Suprapubic skin (tissue), 4 donors: ENCODE data around the gene MUC21.

Experiments
- EP300 ChIP-seq: sonication (generic); formaldehyde crosslinking; IDR thresholded peaks from one replicate; pipeline ENCODE4 v1.6.1; 2017; ENCODE audit warnings: antibody characterized with exemption
- POLR2A ChIP-seq, 2 donors: fragments of 450-650 bp; IDR thresholded peaks; one replicate each; pipeline ENCODE4 v1.6.1; 2017; ENCODE audit warnings: antibody characterized with exemption in 2 of 2, mild to moderate bottlenecking in 2 of 2, moderate library complexity in 2 of 2
- POLR2AphosphoS5 ChIP-seq, 3 donors: sonication (generic); formaldehyde crosslinking; IDR thresholded peaks; one replicate each; pipeline ENCODE4 v1.6.1; 2017; ENCODE audit warnings: antibody characterized with exemption in 3 of 3
- TF ChIP-seq, protein P1 (sequence below), 2 donors: fragments of 200-600 bp in 1 of 2; fragments of 450-650 bp in 1 of 2; sonication (generic) in 1 of 2; IDR thresholded peaks; one replicate each; pipeline ENCODE4 v1.5.1; 2016 to 2019; ENCODE audit warnings: antibody characterized with exemption in 2 of 2, mild to moderate bottlenecking in 1 of 2, moderate library complexity in 1 of 2

DNA sequence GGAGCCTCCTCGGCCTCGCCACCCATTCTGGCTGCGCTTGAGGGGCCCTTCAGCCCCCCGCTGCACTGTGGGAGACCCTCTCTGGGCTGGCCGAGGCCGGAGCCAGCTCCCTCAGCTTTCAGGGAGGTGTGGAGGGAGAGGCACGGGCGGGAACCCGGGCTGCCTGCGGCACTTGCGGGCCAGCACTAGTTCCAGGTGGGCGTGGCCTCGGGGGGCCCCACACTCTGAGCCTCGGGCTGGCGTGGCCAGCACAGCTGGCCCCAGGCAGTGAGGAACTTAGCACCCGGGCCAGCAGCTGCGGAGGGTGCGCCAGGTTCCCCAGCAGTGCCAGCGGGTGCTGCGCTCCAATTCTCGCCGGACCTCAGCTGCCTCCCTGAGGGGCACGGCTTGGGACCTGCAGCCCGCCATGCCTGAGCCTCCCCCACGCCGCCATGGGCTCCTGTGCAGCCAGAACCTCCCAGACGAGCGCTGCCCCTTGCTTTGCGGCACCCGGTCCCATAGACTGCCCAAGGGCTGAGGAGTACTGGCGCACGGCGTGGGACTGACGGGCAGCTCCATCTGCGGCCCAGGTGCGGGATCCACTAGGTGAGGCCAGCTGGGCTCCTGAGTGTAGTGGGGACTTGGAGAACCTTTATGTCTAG lies 33.3 kb downstream of the MUC21 start:
- TF ChIP-seq, protein P1, sequence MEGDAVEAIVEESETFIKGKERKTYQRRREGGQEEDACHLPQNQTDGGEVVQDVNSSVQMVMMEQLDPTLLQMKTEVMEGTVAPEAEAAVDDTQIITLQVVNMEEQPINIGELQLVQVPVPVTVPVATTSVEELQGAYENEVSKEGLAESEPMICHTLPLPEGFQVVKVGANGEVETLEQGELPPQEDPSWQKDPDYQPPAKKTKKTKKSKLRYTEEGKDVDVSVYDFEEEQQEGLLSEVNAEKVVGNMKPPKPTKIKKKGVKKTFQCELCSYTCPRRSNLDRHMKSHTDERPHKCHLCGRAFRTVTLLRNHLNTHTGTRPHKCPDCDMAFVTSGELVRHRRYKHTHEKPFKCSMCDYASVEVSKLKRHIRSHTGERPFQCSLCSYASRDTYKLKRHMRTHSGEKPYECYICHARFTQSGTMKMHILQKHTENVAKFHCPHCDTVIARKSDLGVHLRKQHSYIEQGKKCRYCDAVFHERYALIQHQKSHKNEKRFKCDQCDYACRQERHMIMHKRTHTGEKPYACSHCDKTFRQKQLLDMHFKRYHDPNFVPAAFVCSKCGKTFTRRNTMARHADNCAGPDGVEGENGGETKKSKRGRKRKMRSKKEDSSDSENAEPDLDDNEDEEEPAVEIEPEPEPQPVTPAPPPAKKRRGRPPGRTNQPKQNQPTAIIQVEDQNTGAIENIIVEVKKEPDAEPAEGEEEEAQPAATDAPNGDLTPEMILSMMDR (IDR thresholded peaks at IDR 0.05), result no peak
- TF ChIP-seq EP300 (no peak), POLR2AphosphoS5 (IDR thresholded peaks at IDR 0.05) (no peak), POLR2A (IDR thresholded peaks at IDR 0.05) (no peak)
